Mucosa of descending colon (tissue), 3 donors: ENCODE results near the gene SLC25A21. TPM values are rescaled to one million over a fixed set of nuclear protein-coding genes. Genes with fewer than 3 reads are reported as not detected.
"Not testable (repeated sequence)": the region's sequence is repeated elsewhere in the genome, so short reads cannot be mapped to it uniquely, and the experiment has no call there.

Source experiments
- ATAC-seq: fragments of 200-7000 bp; cut with Tn5 transposase; one replicate; pipeline ENCODE4 v1.9.1; 2020; ENCODE audit warnings: mild to moderate bottlenecking, moderate library complexity
- DNase-seq, 3 donors: peaks; one replicate each; pipeline ENCODE4 v3.0.0-alpha.2; 2020
- H3K36me3 ChIP-seq: fragments of 200-600 bp; one replicate; pipeline ENCODE4 v1.8.0; 2021; ENCODE audit warnings: low read depth, mild to moderate bottlenecking
- H3K4me1 ChIP-seq: fragments of 200-600 bp; one replicate; pipeline ENCODE4 v1.8.0; 2021; ENCODE audit warnings: low read depth, mild to moderate bottlenecking
- H3K4me3 ChIP-seq: fragments of 200-600 bp; one replicate; pipeline ENCODE4 v1.8.0; 2021; ENCODE audit warnings: mild to moderate bottlenecking
- H3K9me3 ChIP-seq: fragments of 200-600 bp; one replicate; pipeline ENCODE4 v1.8.0; 2021; ENCODE audit warnings: mild to moderate bottlenecking
- CTCF ChIP-seq: fragments of 200-600 bp; IDR thresholded peaks from one replicate; pipeline ENCODE4 v1.8.0; 2022; ENCODE audit warnings: antibody characterized with exemption, mild to moderate bottlenecking
- intact Hi-C, 2 donors: fragments of 100-400 bp; cut with DNase I in 1 of 2; cut with micrococcal nuclease in 1 of 2; formaldehyde crosslinking; loops; one replicate each; pipeline versions ENCODE4 v1.11.0 to v1.11.1; 2022; cut with DNase I, micrococcal nuclease
- total RNA-seq, 3 donors: library from RNA; stranded (reverse); fragmentation: NEBNext Ultra II Directional in 2 of 3; extraction: Animal tissue kit (Norgen Biotek cat#: 25700) in 2 of 3; gene quantifications; one replicate each; pipeline versions ENCODE4 v1.2.1 to v1.2.4, GENCODE V29; 2021 to 2023
- donor health status: DM: no; HTN: no; CAD: no; lungs with moderate emphysema.
- donor health status: DM: no; HTN: no; CAD: no.
- donor health status: DM: no; HTN: yes; CAD: no.

Gene SLC25A21
- total RNA-seq, 3 donors from 2014 or later: 0.31 to 1.4 (median 0.61) TPM

GRCh38 chr14:37167151-37168047 lies 5.0 kb downstream of the SLC25A21 start:
- ATAC-seq: no peak
- intact Hi-C loops: no loop called here
- no peak for DNase-seq
- Histone ChIP-seq H3K36me3 (no peaks in the 10 kb centered on the region), H3K9me3 (no peaks in the 10 kb centered on the region), H3K4me1 (no peaks in the 10 kb centered on the region), H3K4me3 (no peak overlapping the region)
- TF ChIP-seq CTCF: no peak

GRCh38 chr14:37165794-37166193 lies 6.6 kb downstream of the SLC25A21 start:
- no peak for TF ChIP-seq CTCF
- Histone ChIP-seq H3K4me1 (no peaks in the 10 kb centered on the region), H3K36me3 (no peaks in the 10 kb centered on the region), H3K4me3 (no peak overlapping the region), H3K9me3 (no peaks in the 10 kb centered on the region)
- intact Hi-C loops: no loop called here
- DNase-seq (no peak), ATAC-seq (no peak)

GRCh38 chr14:37162307-37162706 lies 10.1 kb downstream of the SLC25A21 start:
- H3K4me3 ChIP-seq, H3K9me3 ChIP-seq, H3K4me1 ChIP-seq, H3K36me3 ChIP-seq, ATAC-seq, DNase-seq, intact Hi-C loops: not testable (repeated sequence)

GRCh38 chr14:37157987-37158386 lies 14.4 kb downstream of the SLC25A21 start:
- H3K9me3 ChIP-seq: peaks cover 2% of the 10 kb centered on the region
- no peak for TF ChIP-seq CTCF
- intact Hi-C loops: no loop called here
- DNase-seq (no peak), ATAC-seq (no peak)
- no peaks in the 10 kb centered on the region for H3K36me3 ChIP-seq
- no peak overlapping the region for H3K4me3 ChIP-seq
- no peaks in the 10 kb centered on the region for H3K4me1 ChIP-seq

GRCh38 chr14:37153483-37153882 lies 18.9 kb downstream of the SLC25A21 start:
- intact Hi-C loops: no loop called here
- no peak for DNase-seq
- peaks cover 2% of the 10 kb centered on the region for H3K9me3 ChIP-seq
- H3K36me3 ChIP-seq: no peaks in the 10 kb centered on the region
- TF ChIP-seq CTCF: no peak
- no peaks in the 10 kb centered on the region for H3K4me1 ChIP-seq
- ATAC-seq: no peak
- H3K4me3 ChIP-seq: no peak overlapping the region

- Histone ChIP-seq H3K4me3 (no peak overlapping the region), H3K9me3 (peaks cover 2% of the 10 kb centered on the region), H3K4me1 (no peaks in the 10 kb centered on the region), H3K36me3 (no peaks in the 10 kb centered on the region)
- no peak for TF ChIP-seq CTCF
- no peak for ATAC-seq
- no peak for DNase-seq
- intact Hi-C loops: no loop called here
Measured at GRCh38 chr14:37153005-37153404, 19.4 kb downstream of the SLC25A21 start.
